ENCODE results near the gene ALOX15.
"Not testable (repeated sequence)": the region's sequence is repeated elsewhere in the genome, so short reads cannot be mapped to it uniquely, and the experiment has no call there.

Gene ALOX15

DNA sequence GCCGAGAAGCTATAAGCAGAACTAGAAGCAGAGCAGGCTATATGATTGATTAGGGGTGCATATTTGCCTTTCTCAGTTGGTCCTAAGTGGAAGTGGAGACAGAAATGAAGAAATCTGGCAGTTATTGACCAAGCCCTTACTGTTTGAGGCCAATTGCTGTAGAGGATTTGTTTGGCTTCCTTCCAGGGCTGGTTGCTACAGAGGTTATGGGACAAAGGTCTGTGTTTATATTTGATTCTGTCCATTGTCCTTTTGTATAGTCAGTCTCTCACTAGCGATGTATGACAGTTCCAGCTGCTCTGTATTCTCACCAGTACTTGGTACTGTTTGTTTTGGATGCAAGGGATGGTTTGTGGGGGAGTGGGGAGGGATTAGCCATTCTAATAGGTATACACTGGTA is 7.3 kb upstream of the ALOX15 start:
- DNase-seq (ENCODE audit: low read depth), result no peak

DNA sequence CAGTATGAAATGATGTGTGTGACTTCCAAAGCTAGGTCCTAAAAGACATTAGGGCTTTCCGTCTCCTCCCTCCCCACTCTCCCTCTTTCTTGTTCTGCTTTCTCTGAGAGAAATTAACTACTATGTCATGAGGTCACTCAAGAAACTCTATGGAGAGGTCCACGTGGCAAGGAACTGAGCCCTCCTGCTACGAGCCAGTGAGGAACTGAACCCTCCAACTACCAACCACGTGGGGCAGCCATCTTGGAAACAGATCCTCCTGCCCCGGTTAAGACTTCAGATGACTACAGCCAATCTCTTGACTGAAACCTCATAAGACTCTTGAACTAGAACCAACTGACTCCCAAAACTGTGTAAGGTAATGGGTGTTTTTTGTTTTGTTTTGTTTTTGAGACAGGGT is 4.2 kb upstream of the ALOX15 start:
- DNase-seq (ENCODE audit: low read depth), result no peak

DNA sequence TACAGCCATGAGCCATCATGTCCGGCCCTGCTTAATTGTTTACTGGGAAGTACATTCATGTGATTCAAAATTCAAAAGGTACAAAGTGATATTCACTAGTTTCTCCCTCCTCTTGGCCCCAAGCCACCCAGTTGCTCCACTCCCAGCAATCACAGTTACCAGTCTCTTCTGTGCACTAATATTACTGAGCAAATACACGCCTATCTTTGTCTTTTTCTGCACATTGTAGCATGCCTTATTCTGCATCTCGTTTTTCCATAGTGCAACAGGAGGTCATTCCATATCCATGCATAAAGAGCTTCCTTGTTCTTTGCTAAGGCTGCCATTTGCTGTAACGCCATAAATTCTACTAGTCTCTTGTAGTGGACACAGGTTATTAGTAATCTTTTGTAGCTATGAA is 2.2 kb upstream of the ALOX15 start:
- no peak for DNase-seq (ENCODE audit: low read depth)

DNA sequence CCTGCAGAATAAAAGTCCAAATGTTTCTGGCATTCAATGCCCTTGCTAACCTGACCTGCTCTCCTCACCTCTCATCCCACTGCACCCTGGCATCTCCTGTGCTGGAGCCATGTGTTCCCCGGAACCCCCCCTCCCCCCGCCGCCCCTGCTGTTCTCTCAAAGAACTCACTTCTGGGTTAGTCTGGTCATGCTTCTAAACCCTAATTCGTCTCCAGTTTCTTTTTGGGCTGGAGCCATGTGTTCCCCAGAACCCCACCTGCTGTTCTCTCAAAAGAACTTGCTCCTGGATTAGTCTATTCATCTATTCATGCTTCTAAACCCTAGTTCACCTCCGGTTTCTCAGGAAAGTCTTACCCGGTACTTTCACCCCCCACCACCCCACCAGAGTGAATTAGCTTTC is 808 bp upstream of the ALOX15 start:
- DNase-seq (ENCODE audit: low read depth), result no peak

DNA sequence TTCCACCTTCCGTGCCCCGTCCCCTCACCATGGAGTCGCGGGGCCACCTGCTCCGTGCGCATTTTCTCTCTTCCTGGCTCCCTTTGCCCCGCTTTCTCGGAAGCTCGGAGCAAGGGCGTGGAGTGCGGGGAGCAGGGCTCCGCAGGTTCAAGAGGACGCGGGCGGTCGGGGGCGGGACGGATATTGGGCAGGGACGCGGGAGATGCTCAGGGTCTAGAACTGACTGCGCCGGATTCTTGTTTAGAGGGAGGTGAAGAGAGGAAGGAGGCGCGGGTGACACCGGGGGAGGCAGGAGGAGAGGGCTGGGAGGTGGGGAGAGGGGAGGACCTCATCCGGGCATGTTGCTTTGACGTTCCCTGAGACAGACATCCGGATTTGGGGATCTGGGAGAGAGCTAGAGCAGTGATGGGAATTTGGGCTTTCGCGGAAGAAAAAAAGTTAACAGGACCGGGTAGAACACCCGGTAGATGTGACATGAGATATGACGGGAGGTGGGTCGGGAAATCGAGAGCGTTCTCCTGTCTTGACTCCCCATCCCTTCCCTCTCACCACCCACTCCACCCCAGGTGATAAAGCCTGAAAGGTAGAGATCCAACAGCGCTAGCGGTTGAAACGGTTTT is 799 bp downstream of the ALOX15 start:
- DNase-seq (ENCODE audit: low read depth), result not testable (repeated sequence)

DNA sequence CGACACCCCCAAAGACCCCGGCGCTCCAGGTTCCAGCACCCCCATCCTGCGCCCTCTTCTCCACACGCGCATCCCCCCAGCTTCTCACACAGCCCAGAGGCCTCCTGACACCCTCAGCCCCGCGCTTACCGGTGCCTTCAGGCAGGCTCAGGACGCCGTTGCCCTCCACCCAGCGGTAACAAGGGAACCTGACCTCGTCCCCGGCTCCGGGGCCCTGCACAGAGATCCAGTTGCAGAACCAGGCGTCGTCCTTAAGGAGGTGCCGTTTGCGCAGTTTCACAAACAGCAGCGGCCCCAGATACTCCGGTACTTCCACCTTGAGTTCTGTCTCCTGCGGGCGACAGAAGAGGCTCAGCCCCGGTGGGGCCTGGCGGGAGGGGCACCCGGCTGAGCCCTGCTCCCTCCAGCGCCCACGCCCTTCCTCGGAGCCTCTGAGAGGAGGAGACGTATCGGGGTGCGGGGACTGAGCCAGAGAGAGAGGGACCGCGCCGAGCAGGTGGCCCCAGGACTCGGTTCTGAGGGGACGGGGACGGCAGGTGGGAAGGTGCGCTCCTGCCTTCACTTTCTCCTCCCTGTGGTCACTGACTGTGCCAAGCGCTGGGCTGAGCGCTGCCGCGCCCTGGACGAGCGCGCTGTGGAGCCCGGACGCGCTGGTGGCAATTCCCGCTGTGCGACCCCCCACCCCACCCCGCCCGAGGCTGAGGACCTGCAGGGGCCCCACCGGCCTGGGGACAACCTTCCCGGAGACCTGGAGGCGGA is 2.0 kb downstream of the ALOX15 start:
- DNase-seq (ENCODE audit: low read depth), result not testable (repeated sequence)

DNA sequence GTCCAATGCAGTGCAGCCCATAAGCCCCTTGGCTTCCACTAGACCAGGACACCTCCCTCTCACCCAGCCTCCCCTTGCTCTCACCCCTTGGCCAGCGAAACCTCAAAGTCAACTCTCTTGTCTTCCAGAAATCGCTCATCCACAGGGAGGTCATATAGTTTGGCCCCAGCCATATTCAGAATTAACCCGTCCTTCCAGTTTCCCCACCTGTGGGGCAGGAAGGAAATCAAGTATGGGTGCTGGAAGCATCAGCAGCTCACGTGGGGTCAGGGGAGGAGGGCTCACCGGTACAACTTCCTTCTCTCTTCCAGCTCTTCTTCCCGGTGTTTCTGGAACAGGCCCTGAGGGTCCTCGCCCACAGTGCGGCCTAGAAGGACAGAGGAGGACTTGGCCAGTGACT is 2.7 kb downstream of the ALOX15 start:
- DNase-seq (ENCODE audit: low read depth), result not testable (repeated sequence)

DNA sequence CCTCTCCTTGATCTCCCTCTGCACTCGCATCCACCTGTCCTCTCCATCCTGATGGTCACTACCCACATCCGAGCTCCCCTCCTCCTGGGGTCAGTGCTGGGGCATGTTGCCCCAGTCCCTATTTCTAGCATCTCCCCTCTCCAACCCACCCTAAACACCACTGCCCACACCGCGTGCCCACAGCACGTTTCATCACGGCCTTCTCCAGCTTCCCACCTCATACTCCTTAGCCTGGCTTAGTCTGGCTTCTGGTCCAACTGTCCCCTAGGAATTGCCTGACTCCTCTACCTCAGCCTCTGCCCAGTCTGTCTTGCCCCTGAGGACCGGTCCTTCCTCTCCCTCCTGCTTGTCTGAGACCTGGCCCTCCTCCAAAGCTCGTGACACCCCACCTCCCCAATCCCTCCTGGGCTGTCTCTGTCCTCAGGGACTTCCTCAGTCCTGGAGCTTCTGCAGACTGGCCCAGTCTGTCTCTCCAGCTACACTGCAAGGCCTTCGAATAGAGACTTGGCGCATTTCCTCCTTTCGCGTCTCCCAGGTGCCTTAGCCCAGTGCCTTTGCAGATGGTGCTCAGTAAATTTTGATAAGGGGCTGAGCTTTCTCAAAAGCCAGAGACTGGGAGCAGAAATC is 4.9 kb downstream of the ALOX15 start:
- DNase-seq (ENCODE audit: low read depth), result no peak

DNA sequence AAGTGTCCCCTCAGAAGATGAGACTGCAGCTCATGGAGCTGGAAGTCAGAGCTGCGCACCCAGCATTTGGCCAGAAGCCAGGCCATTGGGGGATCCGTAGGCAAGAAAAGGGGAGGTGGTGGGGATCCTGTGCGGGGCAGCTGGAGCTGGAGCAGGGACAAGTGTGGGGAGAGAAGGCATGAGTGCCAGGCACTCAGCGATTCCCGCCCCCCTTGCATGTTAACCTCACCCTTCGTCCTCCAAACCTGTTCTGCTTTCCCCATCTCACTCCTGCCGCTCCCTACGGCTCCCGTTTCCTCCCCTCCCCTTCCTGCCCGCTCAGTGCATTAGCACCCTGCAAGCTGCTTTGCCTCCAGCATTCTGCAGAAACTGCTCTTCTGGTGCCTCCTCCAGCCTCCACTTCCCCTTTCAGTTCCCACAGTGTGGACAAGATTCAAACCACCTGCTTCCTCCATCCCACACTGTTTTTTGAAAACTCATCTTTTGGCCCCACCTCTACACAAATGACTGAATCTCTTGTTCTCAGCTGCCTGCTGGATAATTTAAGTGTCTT is 5.6 kb downstream of the ALOX15 start:
- DNase-seq (ENCODE audit: low read depth), result no peak

DNA sequence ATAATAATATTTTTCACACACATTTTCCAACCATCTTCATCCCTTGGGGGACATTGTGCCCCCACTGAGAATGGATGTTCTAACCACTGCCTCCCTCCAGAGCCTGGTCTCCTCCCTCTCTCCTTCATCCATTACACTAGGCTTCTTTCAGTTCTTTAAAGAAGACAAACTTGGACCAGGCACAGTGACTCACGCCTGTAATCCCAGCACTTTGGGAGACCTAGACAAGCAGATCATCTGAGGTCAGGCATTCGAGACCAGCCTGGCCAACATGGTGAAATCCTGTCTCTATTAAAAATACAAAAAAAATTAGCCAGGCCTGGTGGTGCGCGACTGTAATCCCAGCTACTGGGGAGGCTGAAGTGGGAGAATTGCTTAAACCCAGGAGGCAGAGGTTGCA is 6.5 kb downstream of the ALOX15 start:
- DNase-seq (ENCODE audit: low read depth), result no peak

DNA sequence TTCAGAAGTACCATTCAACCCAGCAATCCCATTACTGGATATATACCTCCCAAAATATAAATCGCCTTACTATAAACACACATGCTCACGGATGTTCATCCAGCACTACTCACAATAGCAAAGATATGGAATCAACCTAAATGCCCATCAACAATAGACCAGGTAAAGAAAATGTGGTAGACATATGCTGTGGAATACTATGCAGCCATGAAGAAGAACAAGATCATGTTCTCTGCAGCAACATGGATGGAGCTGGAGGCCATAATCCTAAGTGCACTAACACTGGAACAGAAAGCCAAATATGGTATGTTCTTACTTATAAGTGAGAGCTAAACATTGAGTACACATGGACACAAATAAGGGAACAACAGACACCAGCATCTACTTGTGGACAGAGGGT is 7.8 kb downstream of the ALOX15 start:
- DNase-seq (ENCODE audit: low read depth), result no peak

DNA sequence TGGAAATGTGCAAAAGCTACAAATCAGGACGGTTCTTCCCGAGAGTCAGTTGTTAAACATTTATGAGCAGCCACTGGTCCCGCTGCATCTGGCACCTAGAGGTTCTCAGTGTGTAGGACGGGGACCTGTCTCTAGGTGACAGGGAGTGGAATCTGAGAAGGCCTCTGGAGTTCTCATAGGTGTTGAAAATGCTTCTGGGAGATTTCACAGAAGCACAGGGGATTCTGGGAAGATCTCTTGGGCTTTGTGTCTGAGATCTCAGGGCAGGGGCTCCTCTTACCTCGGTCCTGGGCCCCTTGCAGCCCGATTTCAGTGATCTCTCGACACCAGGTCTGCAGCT is 8.9 kb downstream of the ALOX15 start:
- no peak for DNase-seq (ENCODE audit: low read depth)

DNA sequence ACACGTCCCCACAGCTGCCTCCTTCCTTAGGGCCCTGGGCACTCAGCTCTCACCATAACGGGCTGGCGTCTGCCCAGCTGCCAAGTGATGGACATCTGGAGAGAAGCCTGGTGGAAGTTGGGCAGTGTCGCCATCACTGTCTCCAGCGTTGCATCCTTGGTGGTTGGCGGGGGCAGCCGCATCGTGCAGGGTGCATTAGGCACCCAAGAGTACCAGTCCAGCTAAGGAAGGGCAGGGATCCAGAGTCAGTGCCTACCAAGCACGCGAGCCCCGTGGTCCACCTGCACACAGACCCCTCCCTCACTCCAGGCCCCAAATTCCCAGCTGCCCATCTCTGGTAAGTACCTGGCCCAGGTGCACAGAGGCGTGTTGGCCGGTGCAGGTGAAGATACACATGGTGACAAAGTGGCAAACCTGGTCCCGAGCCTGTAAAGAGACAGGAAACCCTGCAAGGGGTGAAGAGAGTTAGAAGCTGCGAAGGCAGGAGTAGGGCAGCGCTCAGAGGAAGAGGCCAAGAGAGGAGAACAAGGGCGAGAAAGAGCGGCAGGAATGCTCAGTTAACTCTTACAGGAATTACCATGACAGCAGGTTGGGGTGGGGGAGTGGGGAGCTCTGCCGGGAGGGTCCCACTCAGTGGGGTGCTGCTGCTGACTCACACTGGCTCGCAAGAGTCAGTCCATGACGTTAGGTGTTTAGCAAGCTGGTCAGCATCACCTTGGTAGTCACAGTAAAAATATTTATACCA is 9.5 kb downstream of the ALOX15 start:
- DNase-seq (ENCODE audit: low read depth), result no peak

DNA sequence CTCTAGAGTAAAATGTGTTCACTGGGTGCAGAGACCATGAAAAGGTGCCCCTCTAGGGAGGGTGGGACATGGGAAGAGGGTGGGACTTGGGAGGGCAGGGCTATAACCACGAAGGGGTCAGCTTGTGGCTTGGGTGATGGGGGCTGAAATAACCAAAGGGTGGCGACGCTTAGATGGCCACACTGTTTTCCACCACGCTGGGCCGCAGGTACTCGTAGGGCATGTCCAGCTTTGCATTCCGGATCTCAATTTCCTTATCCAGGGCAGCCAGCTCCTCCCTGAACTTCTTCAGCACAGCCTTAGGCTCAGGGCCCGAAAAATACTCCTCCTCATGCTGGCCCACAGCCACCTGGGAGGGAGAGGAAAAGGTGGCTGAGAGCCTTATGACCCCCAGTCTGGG is 10.0 kb downstream of the ALOX15 start:
- no peak for DNase-seq (ENCODE audit: low read depth)

DNA sequence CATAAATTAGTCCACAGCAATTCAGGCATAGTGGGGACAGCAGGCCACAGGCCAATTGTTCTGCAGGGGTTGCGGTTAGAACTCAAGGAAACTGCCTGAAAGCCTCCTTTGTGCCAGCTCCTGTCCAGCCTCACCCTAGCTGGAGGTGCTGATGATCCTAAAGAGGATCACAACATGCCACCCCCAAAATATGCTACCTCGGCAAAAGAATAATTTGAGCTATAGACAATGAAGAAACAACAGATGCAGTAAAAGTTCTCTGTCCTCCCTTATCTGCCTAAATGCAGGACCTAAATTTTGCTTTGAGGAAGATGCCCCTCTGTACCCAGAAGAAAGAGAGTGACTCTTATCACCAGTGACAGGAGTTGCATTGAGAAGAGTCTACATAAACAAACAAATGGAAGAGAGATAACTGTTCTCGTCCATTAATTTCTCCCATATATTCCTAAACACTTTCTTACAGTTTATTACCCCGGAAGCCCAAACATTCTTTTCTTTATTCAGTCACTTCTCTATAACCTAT is 14.7 kb downstream of the ALOX15 start:
- DNase-seq (ENCODE audit: low read depth), result no peak

DNA sequence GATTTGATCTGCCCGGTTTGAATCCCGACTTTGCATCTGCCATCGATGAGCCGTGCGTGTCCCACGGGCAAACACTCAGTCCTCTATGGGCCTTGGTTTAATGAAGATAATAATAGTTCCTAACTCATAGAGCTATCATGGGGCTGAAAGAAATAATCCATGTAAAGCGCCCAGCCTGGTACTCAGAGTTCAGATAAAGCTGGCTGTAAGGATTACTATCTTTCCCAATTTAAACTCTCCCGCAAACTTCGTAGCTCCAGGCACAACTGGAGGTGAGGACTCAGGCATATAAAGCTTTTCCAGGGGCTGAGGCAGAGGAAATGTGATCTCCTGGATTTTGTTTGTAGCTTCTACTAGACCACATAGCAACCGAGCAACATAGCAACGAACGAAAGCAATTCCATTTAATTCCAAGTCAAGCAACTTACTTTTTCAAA is 16.3 kb downstream of the ALOX15 start:
- peak; percentile 39 for DNase-seq (ENCODE audit: low read depth)

DNA sequence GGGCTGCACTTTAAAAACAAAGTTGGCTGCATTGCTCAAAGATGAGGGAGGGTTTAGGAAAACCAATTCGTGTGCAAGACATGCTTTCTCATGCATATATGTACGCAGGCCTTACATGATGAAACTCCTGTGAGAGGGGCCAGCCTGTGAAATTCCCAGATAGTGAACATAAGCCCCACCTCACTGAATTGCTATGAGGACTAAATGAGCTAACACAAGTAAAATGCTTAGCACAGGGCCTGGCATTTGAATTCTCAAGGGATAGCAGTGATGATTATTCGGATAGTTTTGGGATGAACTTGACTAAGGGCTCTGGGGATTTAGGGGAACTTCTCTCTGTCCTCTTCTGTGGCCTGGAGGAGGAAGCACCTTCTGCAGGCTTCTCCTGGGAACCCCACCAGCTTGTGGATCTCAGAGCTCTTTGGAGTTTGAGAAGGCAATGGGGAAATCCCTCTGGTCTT is 17.0 kb downstream of the ALOX15 start:
- DNase-seq (ENCODE audit: low read depth), result not testable (repeated sequence)

DNA sequence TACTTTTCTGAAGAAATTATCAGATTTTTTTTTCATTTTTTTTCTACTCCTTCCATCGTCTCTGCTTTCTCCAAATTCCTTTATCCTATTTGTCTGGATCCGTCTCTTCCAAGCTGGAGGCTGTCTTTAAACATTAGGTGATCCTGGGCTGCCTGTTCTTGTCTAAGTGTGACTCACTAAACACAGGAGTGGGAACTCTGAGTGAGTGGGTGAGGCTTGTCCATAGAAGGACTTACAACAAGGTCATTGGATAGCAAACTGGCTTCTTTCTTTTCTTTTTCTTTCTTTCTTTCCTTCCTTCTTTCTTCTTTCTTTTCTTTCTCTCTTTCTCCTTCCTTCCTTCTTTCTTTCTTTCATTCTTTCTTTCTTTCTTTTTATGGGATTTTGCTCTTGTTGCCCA is 18.2 kb downstream of the ALOX15 start:
- no peak for DNase-seq (ENCODE audit: low read depth)

DNA sequence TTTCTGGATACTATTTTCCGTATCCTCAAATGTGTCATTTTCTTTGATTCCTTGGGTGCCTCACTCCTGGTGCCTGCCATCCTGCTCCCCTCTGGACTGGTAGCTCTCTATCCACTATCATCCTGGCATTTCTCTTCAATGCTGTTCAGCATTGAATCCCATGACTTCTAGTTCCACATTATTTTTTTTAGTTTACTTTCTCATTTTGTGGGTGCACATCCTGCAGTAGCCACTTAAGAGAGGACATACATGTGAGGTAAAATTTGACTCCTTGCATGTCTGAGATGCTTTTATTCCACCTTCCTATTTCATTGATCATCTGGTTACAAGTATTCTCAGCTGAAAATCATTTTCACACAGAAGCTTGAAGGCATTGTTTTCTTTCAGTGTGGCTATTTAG is 19.1 kb downstream of the ALOX15 start:
- DNase-seq (ENCODE audit: low read depth), result no peak

DNA sequence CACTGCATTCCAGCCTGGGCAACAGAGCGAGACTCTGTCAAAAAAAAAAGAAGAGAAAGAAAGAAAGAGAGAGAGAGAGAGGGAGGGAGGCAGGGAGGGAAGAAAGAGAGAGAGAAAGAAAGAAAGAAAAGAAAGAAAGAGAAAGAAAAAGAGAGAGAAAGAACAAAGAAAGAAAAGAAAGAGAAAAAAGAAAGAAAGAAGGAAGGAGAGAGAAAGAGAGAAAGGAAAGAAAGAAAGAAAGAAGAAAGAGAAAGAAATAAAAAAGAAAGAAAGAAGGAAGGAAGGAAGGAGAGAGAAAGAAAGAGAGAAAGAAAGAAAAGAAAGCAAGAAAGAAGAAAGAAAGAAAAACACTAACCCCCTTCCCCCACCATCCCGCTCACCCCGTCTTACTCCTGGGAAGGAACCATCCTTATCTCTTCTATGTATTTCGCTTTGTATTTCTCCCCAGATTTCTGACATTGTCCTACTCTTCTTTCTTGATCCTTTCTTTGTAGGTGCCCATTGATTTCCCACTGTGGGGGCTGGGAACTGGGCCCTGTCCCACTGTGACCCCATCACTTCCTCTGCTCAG is 20.9 kb downstream of the ALOX15 start:
- DNase-seq (ENCODE audit: low read depth), result no peak

DNA sequence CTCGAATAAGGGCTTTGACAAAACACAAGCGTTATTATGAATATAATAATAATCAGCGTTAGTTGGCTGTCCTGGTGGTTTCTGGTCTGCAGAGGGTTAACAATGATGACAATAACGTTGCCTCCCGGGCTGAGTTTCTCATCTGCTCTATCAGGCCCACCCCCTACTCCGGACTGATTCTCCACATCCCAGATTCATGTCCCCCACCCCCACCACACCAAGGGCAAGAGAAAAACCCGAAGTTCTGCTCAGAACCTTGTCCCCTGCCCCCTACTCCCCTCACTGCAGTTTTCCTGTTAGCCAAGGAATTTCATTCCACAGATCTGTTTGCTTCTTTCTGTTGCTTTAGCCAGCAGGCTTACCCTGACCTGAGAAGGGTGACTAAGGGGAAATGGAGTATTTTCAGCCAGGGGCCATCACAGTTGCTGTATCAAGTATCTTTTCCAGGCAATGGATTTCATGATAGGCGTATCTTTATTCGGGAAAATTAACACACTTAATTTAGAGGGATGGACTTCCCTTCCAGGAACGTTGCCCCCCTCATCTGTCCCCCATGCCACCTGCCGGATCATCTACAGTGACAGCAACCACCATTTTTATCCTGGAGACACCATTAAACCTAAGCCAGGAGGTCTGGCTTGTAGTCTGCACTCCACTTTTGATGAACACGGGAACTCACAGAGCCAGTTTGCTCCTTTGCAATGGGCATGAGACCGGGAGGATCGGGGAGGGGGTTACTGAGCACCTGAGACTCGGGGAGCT is 23.7 kb downstream of the ALOX15 start:
- no peak for DNase-seq (ENCODE audit: low read depth)
